HEK293 (cell line): ENCODE data around the gene PCBP3.

Experiments used
- CTCF ChIA-PET: fragments of 350-600 bp; formaldehyde crosslinking; extraction: SDS; loops from one replicate; lab custom pipeline; 2021; ENCODE audit warnings: antibody characterized with exemption; lab: Yijun Ruan, JAX
- POLR2A ChIA-PET: fragments of 300-600 bp; formaldehyde crosslinking; extraction: SDS; loops from one replicate; lab custom pipeline; 2020; ENCODE audit warnings: antibody characterized with exemption, inconsistent platforms; lab: Yijun Ruan, JAX
- H3K27ac ChIP-seq: fragments of 200-500 bp; sonication (Bioruptor generic); 2 replicates; pipeline ENCODE4 v1.5.1; 2014; ENCODE audit warnings: low read depth, low read length, control low read depth, inconsistent platforms; ENCODE audit errors: extremely low read depth
- H3K36me3 ChIP-seq, 2 experiments: fragments of 200-500 bp in 1 of 2; sonication (Bioruptor generic) in 1 of 2; 1 replicate in 1 of 2; 2 replicates in 1 of 2; pipeline ENCODE4 v1.5.1; 2014 to 2017; ENCODE audit warnings: inconsistent platforms in 2 of 2, low read length in 2 of 2; ENCODE audit not compliant: control insufficient read depth in 2 of 2, insufficient read depth in 1 of 2
- H3K4me1 ChIP-seq: fragments of 200-500 bp; sonication (Bioruptor generic); 2 replicates; pipeline ENCODE4 v1.5.1; 2014; ENCODE audit warnings: mild to moderate bottlenecking, low read length, inconsistent platforms; ENCODE audit not compliant: control insufficient read depth, insufficient read depth
- H3K4me3 ChIP-seq: 2 replicates; pipeline ENCODE4 v1.5.1; 2011; ENCODE audit warnings: low read depth, mild to moderate bottlenecking, control low read depth, low read length, moderate library complexity
- H3K9me3 ChIP-seq: fragments of 200-500 bp; sonication (Bioruptor generic); 2 replicates; pipeline ENCODE4 v1.5.1; 2014; ENCODE audit warnings: low read depth, low read length, inconsistent platforms; ENCODE audit not compliant: control insufficient read depth, insufficient read depth
- GFI1B ChIP-seq: fragments of 450-650 bp; formaldehyde crosslinking; IDR thresholded peaks from 2 replicates; pipeline ENCODE4 v1.5.1; 2016; ENCODE audit warnings: missing biosample characterization, missing genetic modification characterization
- GLIS1 ChIP-seq: fragments of 450-650 bp; formaldehyde crosslinking; IDR thresholded peaks from 2 replicates; pipeline ENCODE4 v1.5.1; 2016; ENCODE audit warnings: missing biosample characterization, missing genetic modification characterization
- KLF9 ChIP-seq: fragments of 450-650 bp; formaldehyde crosslinking; IDR thresholded peaks from 2 replicates; pipeline ENCODE4 v1.5.1; 2016; ENCODE audit warnings: missing biosample characterization, missing genetic modification characterization, low read depth
- ZBTB17 ChIP-seq: fragments of 450-650 bp; formaldehyde crosslinking; IDR thresholded peaks from 2 replicates; pipeline ENCODE4 v1.5.1; 2016; ENCODE audit warnings: missing biosample characterization, missing genetic modification characterization
- ZBTB20 ChIP-seq: fragments of 450-650 bp; formaldehyde crosslinking; IDR thresholded peaks from 2 replicates; pipeline ENCODE4 v1.5.1; 2016; ENCODE audit warnings: missing biosample characterization, missing genetic modification characterization
- ZBTB21 ChIP-seq: fragments of 450-650 bp; formaldehyde crosslinking; IDR thresholded peaks from 2 replicates; pipeline ENCODE4 v1.5.1; 2017; ENCODE audit warnings: missing biosample characterization, missing genetic modification characterization
- ZBTB48 ChIP-seq: fragments of 450-650 bp; formaldehyde crosslinking; IDR thresholded peaks from 2 replicates; pipeline ENCODE4 v1.5.1; 2016; ENCODE audit warnings: missing biosample characterization, missing genetic modification characterization
- ZBTB6 ChIP-seq: fragments of 450-650 bp; formaldehyde crosslinking; IDR thresholded peaks from 2 replicates; pipeline ENCODE4 v1.5.1; 2017; ENCODE audit warnings: missing biosample characterization, missing genetic modification characterization
- ZBTB7A ChIP-seq: fragments of 450-650 bp; formaldehyde crosslinking; IDR thresholded peaks from 2 replicates; pipeline ENCODE4 v1.5.1; 2016; ENCODE audit warnings: low read depth, missing biosample characterization, missing genetic modification characterization
- ZFHX2 ChIP-seq: fragments of 450-650 bp; formaldehyde crosslinking; conservative IDR thresholded peaks from 2 replicates; pipeline ENCODE4 v1.5.1; 2016; ENCODE audit warnings: missing biosample characterization, missing genetic modification characterization
- ZFP37 ChIP-seq: fragments of 450-650 bp; formaldehyde crosslinking; IDR thresholded peaks from 2 replicates; pipeline ENCODE4 v1.5.1; 2016; ENCODE audit warnings: missing biosample characterization, missing genetic modification characterization
- ZNF138 ChIP-seq: fragments of 450-650 bp; formaldehyde crosslinking; IDR thresholded peaks from 2 replicates; pipeline ENCODE4 v1.5.1; 2016; ENCODE audit warnings: missing biosample characterization, missing genetic modification characterization, borderline replicate concordance
- ZNF362 ChIP-seq: fragments of 450-650 bp; formaldehyde crosslinking; IDR thresholded peaks from 2 replicates; pipeline ENCODE4 v1.5.1; 2016; ENCODE audit warnings: missing biosample characterization, missing genetic modification characterization
- ZNF37A ChIP-seq: fragments of 450-650 bp; IDR thresholded peaks from 2 replicates; pipeline ENCODE4 v1.5.1; 2018; ENCODE audit warnings: missing biosample characterization, missing genetic modification characterization
- ZNF416 ChIP-seq: fragments of 450-650 bp; formaldehyde crosslinking; IDR thresholded peaks from 2 replicates; pipeline ENCODE4 v1.5.1; 2016; ENCODE audit warnings: missing biosample characterization, missing genetic modification characterization
- ZNF501 ChIP-seq: fragments of 450-650 bp; formaldehyde crosslinking; IDR thresholded peaks from 2 replicates; pipeline ENCODE4 v1.5.1; 2016; ENCODE audit warnings: missing biosample characterization, missing genetic modification characterization
- ZNF510 ChIP-seq: fragments of 450-650 bp; formaldehyde crosslinking; IDR thresholded peaks from 2 replicates; pipeline ENCODE4 v1.5.1; 2018; ENCODE audit warnings: mild to moderate bottlenecking, missing genetic modification characterization, missing biosample characterization; ENCODE audit not compliant: insufficient replicate concordance
- ZNF521 ChIP-seq: fragments of 450-650 bp; formaldehyde crosslinking; IDR thresholded peaks from 2 replicates; pipeline ENCODE4 v1.5.1; 2017; ENCODE audit warnings: missing biosample characterization, mild to moderate bottlenecking, missing genetic modification characterization
- ZNF544 ChIP-seq: fragments of 450-650 bp; formaldehyde crosslinking; IDR thresholded peaks from 2 replicates; pipeline ENCODE4 v1.5.0; 2017; ENCODE audit warnings: missing biosample characterization, missing genetic modification characterization
- ZNF654 ChIP-seq: fragments of 450-650 bp; formaldehyde crosslinking; IDR thresholded peaks from 2 replicates; pipeline ENCODE4 v1.5.1; 2016; ENCODE audit warnings: low read depth, missing biosample characterization, missing genetic modification characterization
- ZNF677 ChIP-seq: fragments of 450-650 bp; IDR thresholded peaks from 2 replicates; pipeline ENCODE4 v1.5.0; 2018; ENCODE audit warnings: missing biosample characterization, mild to moderate bottlenecking, missing genetic modification characterization, moderate library complexity
- ZNF843 ChIP-seq: fragments of 450-650 bp; formaldehyde crosslinking; IDR thresholded peaks from 2 replicates; pipeline ENCODE4 v1.5.1; 2016; ENCODE audit warnings: missing biosample characterization, missing genetic modification characterization

PCBP3 gene

GRCh38 chr21:45761704-45762103, 118.2 kb downstream of the PCBP3 start:
- Histone ChIP-seq H3K9me3 (no peaks in the 10 kb centered on the region), H3K4me1 (no peaks in the 10 kb centered on the region), H3K36me3 (no peaks in the 10 kb centered on the region), H3K27ac (no peak overlapping the region), H3K4me3 (no peak overlapping the region)
- ChIA-PET CTCF (no interaction called here), POLR2A (no interaction called here)
- TF ChIP-seq ZBTB20 (tag by site-specific recombination) (no peak), ZBTB17 (tag by site-specific recombination) (no peak), ZNF501 (tag by site-specific recombination) (no peak), ZNF138 (tag by site-specific recombination) (no peak), ZNF362 (no peak), ZNF416 (no peak), ZNF510 (no peak), GFI1B (tag by site-specific recombination) (no peak)

- no peak overlapping the region for H3K27ac ChIP-seq
- TF ChIP-seq ZBTB21 (tag by site-specific recombination): no peak
- TF ChIP-seq ZBTB48 (tag by site-specific recombination): no peak
- no peak for TF ChIP-seq ZNF677
- peak; percentile 27; the same call in 1 of the 2 replicates for TF ChIP-seq ZFHX2 (tag by site-specific recombination)
- TF ChIP-seq, all 188 proteins: peak for 1
- ChIA-PET POLR2A (no interaction called here), CTCF (no interaction called here)
- no peaks in the 10 kb centered on the region for H3K4me1 ChIP-seq
- H3K4me3 ChIP-seq: no peak overlapping the region
- H3K36me3 ChIP-seq: no peaks in the 10 kb centered on the region
- H3K9me3 ChIP-seq: no peaks in the 10 kb centered on the region
These were observed 119.5 kb downstream of the PCBP3 start for GRCh38 chr21:45763074-45763473.

GRCh38 chr21:45763506-45763905, 120.0 kb downstream of the PCBP3 start:
- Histone ChIP-seq H3K9me3 (no peaks in the 10 kb centered on the region), H3K36me3 (no peaks in the 10 kb centered on the region), H3K27ac (no peak overlapping the region), H3K4me3 (no peak overlapping the region), H3K4me1 (no peaks in the 10 kb centered on the region)
- TF ChIP-seq ZBTB7A (tag by site-specific recombination) (no peak), ZNF843 (no peak), ZBTB6 (tag by site-specific recombination) (no peak), ZNF544 (tag by site-specific recombination) (no peak), ZNF37A (no peak), GLIS1 (tag by site-specific recombination) (no peak), ZFP37 (tag by site-specific recombination) (no peak), ZNF677 (no peak), ZNF654 (tag by site-specific recombination) (no peak), KLF9 (tag by site-specific recombination) (no peak), ZNF521 (no peak)
- ChIA-PET CTCF (interaction anchor here (0.7 to 1.8 kb wide), 3 partner anchors 49 to 486 kb away, joined by 3 to 6 read pairs (median 5); no protein-coding TSS in a partner anchor), POLR2A (no interaction called here)
